ENCODE data around the gene ARID5B.

ARID5B gene

GRCh38 chr10:61898435-61898778, 3.1 kb upstream of the ARID5B start:
- Histone ChIP-seq H3K27ac (peak overlapping the region; percentile 99), H3K4me2 (peak overlapping the region; percentile 89), H3K36me3 (no peaks in the 10 kb centered on the region), H3K4me1 (peaks cover 30% of the 10 kb centered on the region), H3K4me3 (peak overlapping the region; percentile 79), H3K27me3 (no peaks in the 10 kb centered on the region), H3K9ac (peak overlapping the region; percentile 99), H3K9me3 (no peaks in the 10 kb centered on the region), H4K20me1 (no peaks in the 10 kb centered on the region)
- no peak for TF ChIP-seq Cebpa-rat (IDR thresholded peaks at IDR 0.05)

- H3K27me3 ChIP-seq: no peaks in the 10 kb centered on the region
- H3K9ac ChIP-seq: peak overlapping the region; percentile 99
Observed at GRCh38 chr10:61899069-61899531, 2.4 kb upstream of the ARID5B start.

GRCh38 chr10:61899663-61899996, 1.9 kb upstream of the ARID5B start:
- Histone ChIP-seq H3K27me3 (no peaks in the 10 kb centered on the region), H3K4me2 (peak overlapping the region; percentile 89), H3K27ac (peak overlapping the region; percentile 99), H4K20me1 (peaks cover 7% of the 10 kb centered on the region), H3K9ac (peak overlapping the region; percentile 99), H3K36me3 (no peaks in the 10 kb centered on the region), H3K4me3 (peak overlapping the region; percentile 79), H3K4me1 (peaks cover 30% of the 10 kb centered on the region), H3K9me3 (no peaks in the 10 kb centered on the region)
- TF ChIP-seq Cebpa-rat (IDR thresholded peaks at IDR 0.05): no peak

More at GRCh38 chr10:61899069-61899531, 2.4 kb upstream of the ARID5B start:
- Histone ChIP-seq H3K9me3 (no peaks in the 10 kb centered on the region), H4K20me1 (peaks cover 2% of the 10 kb centered on the region), H3K36me3 (no peaks in the 10 kb centered on the region), H3K27ac (peak overlapping the region; percentile 99), H3K4me1 (peaks cover 30% of the 10 kb centered on the region), H3K4me3 (peak overlapping the region; percentile 79), H3K4me2 (peak overlapping the region; percentile 89)
- TF ChIP-seq Cebpa-rat (IDR thresholded peaks at IDR 0.05): no peak

- H3K4me2 ChIP-seq: peak overlapping the region; percentile 89
- H3K36me3 ChIP-seq: no peaks in the 10 kb centered on the region; the same call in 1 of the 2 replicates
- H3K4me1 ChIP-seq: peaks cover 32% of the 10 kb centered on the region
- peak overlapping the region; percentile 79 for H3K4me3 ChIP-seq
- peaks cover 13% of the 10 kb centered on the region for H4K20me1 ChIP-seq
- TF ChIP-seq Cebpa-rat (IDR thresholded peaks at IDR 0.05): peak; percentile 50; the same call in 1 of the 2 replicates
- H3K27ac ChIP-seq: peak overlapping the region; percentile 99
- peak overlapping the region; percentile 99 for H3K9ac ChIP-seq
- no peaks in the 10 kb centered on the region for H3K27me3 ChIP-seq
- no peaks in the 10 kb centered on the region for H3K9me3 ChIP-seq
Observed at GRCh38 chr10:61899997-61900828, 1.3 kb upstream of the ARID5B start.

GRCh38 chr10:61901829-61902444, 438 bp downstream of the ARID5B start:
- H3K27ac ChIP-seq: peak overlapping the region; percentile 99
- H3K36me3 ChIP-seq: peaks cover 9% of the 10 kb centered on the region; the same call in 1 of the 2 replicates
- no peak for TF ChIP-seq Cebpa-rat (IDR thresholded peaks at IDR 0.05)
- peak overlapping the region; percentile 79 for H3K4me3 ChIP-seq
- H3K4me2 ChIP-seq: peak overlapping the region; percentile 89
- peaks cover 30% of the 10 kb centered on the region for H4K20me1 ChIP-seq
- no peaks in the 10 kb centered on the region for H3K9me3 ChIP-seq
- peaks cover 43% of the 10 kb centered on the region for H3K4me1 ChIP-seq
- no peaks in the 10 kb centered on the region for H3K27me3 ChIP-seq
- peak overlapping the region; percentile 99 for H3K9ac ChIP-seq

- Histone ChIP-seq H3K27ac (peak overlapping the region; percentile 99), H3K27me3 (no peaks in the 10 kb centered on the region), H3K9me3 (no peaks in the 10 kb centered on the region), H3K36me3 (peaks cover 14% of the 10 kb centered on the region; the same call in 1 of the 2 replicates), H3K4me3 (peak overlapping the region; percentile 79), H4K20me1 (peaks cover 37% of the 10 kb centered on the region), H3K9ac (peak overlapping the region; percentile 99), H3K4me1 (peaks cover 43% of the 10 kb centered on the region), H3K4me2 (peak overlapping the region; percentile 89)
- no peak for TF ChIP-seq Cebpa-rat (IDR thresholded peaks at IDR 0.05)
Observed at GRCh38 chr10:61902445-61903220, 1.1 kb downstream of the ARID5B start.

GRCh38 chr10:61903221-61903927, 1.9 kb downstream of the ARID5B start:
- Histone ChIP-seq H3K9ac (peak overlapping the region; percentile 99), H3K36me3 (peaks cover 22% of the 10 kb centered on the region; the same call in 1 of the 2 replicates), H3K4me2 (peak overlapping the region; percentile 85), H3K4me1 (peaks cover 43% of the 10 kb centered on the region), H3K4me3 (peak overlapping the region; percentile 79), H3K27me3 (no peaks in the 10 kb centered on the region), H4K20me1 (peaks cover 44% of the 10 kb centered on the region), H3K27ac (peak overlapping the region; percentile 99), H3K9me3 (no peaks in the 10 kb centered on the region)
- TF ChIP-seq Cebpa-rat (IDR thresholded peaks at IDR 0.05): no peak

- Histone ChIP-seq H3K4me1 (peaks cover 40% of the 10 kb centered on the region), H3K27ac (peak overlapping the region; percentile 37; the same call in 1 of the 2 replicates), H3K36me3 (peaks cover 27% of the 10 kb centered on the region), H3K9me3 (no peaks in the 10 kb centered on the region), H3K27me3 (no peaks in the 10 kb centered on the region), H3K4me3 (peak overlapping the region; percentile 79), H3K9ac (peak overlapping the region; percentile 99), H4K20me1 (peaks cover 50% of the 10 kb centered on the region), H3K4me2 (peak overlapping the region; percentile 85)
- TF ChIP-seq Cebpa-rat (IDR thresholded peaks at IDR 0.05): no peak
Observed at GRCh38 chr10:61903928-61904344, 2.4 kb downstream of the ARID5B start.

All from BLaER1 (cell line).